Suprapubic skin (tissue), 4 donors: ENCODE results near the gene SYPL1. TPM values are rescaled to one million over a fixed set of nuclear protein-coding genes. Genes with fewer than 3 reads are reported as not detected.
A peak's percentile ranks its signal among the peaks of the same experiment; 100 is the strongest.

Source experiments
- DNase-seq, 2 donors: peaks; one replicate each; pipeline ENCODE4 v3.0.0-alpha.2; 2019; ENCODE audit warnings: low spot score in 2 of 2
- H3K27ac ChIP-seq: fragments of 200-600 bp; sonication (generic); one replicate; pipeline ENCODE4 v1.5.1; 2019
- H3K27me3 ChIP-seq: fragments of 200-600 bp; sonication (generic); one replicate; pipeline ENCODE4 v1.5.1; 2019
- H3K36me3 ChIP-seq: fragments of 200-600 bp; sonication (generic); one replicate; pipeline ENCODE4 v1.5.1; 2019
- H3K4me1 ChIP-seq: fragments of 200-600 bp; sonication (generic); one replicate; pipeline ENCODE4 v1.5.1; 2019
- H3K4me3 ChIP-seq: fragments of 200-600 bp; sonication (generic); one replicate; pipeline ENCODE4 v1.5.1; 2019; ENCODE audit warnings: mild to moderate bottlenecking
- H3K9me3 ChIP-seq: fragments of 200-600 bp; sonication (generic); one replicate; pipeline ENCODE4 v1.5.1; 2019
- EP300 ChIP-seq: sonication (generic); formaldehyde crosslinking; IDR thresholded peaks from one replicate; pipeline ENCODE4 v1.6.1; 2017; ENCODE audit warnings: antibody characterized with exemption
- POLR2A ChIP-seq, 2 donors: fragments of 450-650 bp; IDR thresholded peaks; one replicate each; pipeline ENCODE4 v1.6.1; 2017; ENCODE audit warnings: antibody characterized with exemption in 2 of 2, mild to moderate bottlenecking in 2 of 2, moderate library complexity in 2 of 2
- POLR2AphosphoS5 ChIP-seq, 3 donors: sonication (generic); formaldehyde crosslinking; IDR thresholded peaks; one replicate each; pipeline ENCODE4 v1.6.1; 2017; ENCODE audit warnings: antibody characterized with exemption in 3 of 3
- whole genome bisulfite sequencing: methylation state at CpG from one replicate; pipeline ENCODE4 v1.1.5; 2018; 5-methylcytosine and 5-hydroxymethylcytosine counted together
- total RNA-seq, 4 donors: library from RNA; depleted of rRNA; stranded (reverse); fragments of >200 nt; gene quantifications; one replicate each; pipeline ENCODE4 v1.1.0, GENCODE V29; 2016
- TF ChIP-seq, protein P1 (sequence below), 2 donors: fragments of 200-600 bp in 1 of 2; fragments of 450-650 bp in 1 of 2; sonication (generic) in 1 of 2; IDR thresholded peaks; one replicate each; pipeline ENCODE4 v1.5.1; 2016 to 2019; ENCODE audit warnings: antibody characterized with exemption in 2 of 2, mild to moderate bottlenecking in 1 of 2, moderate library complexity in 1 of 2

Gene SYPL1
- total RNA-seq, 4 donors from 2014 or later, result 71.3 to 115 (median 99.3) TPM

DNA sequence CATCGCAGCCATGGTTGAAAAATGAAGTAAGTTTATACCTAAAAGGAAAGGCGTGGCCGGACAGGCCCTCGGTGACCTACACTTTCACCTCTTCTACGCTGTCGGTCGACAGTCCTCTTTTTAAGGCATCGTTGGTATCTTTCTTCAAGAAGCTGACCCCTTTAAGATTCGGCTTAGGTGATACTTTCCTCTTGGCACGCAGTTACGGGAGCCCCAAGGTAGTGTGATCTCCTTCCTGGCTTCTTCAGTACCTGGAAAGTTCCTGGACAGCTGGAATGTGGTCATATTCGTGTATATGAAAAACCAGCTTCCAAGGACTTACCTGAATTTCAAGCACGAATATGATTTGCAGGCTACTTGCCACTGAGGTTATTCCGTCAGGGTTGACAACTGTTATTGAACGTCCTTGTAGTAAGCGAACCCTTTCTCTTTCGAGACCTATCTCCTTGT lies 885 bp upstream of the SYPL1 start:
- H3K27me3 ChIP-seq, result no peaks in the 10 kb centered on the region
- H3K9me3 ChIP-seq, result no peaks in the 10 kb centered on the region
- no peaks in the 10 kb centered on the region for H3K36me3 ChIP-seq
- WGBS, result 79% methylated on average over 17 of the region's 17 CpGs
- peaks cover 39% of the 10 kb centered on the region for H3K4me1 ChIP-seq
- DNase-seq, result no peak
- peak overlapping the region; percentile 97 for H3K27ac ChIP-seq
- H3K4me3 ChIP-seq, result peak overlapping the region; percentile 72
- TF ChIP-seq POLR2A (IDR thresholded peaks at IDR 0.05), result no peak
- TF ChIP-seq, protein P1, sequence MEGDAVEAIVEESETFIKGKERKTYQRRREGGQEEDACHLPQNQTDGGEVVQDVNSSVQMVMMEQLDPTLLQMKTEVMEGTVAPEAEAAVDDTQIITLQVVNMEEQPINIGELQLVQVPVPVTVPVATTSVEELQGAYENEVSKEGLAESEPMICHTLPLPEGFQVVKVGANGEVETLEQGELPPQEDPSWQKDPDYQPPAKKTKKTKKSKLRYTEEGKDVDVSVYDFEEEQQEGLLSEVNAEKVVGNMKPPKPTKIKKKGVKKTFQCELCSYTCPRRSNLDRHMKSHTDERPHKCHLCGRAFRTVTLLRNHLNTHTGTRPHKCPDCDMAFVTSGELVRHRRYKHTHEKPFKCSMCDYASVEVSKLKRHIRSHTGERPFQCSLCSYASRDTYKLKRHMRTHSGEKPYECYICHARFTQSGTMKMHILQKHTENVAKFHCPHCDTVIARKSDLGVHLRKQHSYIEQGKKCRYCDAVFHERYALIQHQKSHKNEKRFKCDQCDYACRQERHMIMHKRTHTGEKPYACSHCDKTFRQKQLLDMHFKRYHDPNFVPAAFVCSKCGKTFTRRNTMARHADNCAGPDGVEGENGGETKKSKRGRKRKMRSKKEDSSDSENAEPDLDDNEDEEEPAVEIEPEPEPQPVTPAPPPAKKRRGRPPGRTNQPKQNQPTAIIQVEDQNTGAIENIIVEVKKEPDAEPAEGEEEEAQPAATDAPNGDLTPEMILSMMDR (IDR thresholded peaks at IDR 0.05), result no peak
- no peak for TF ChIP-seq POLR2AphosphoS5 (IDR thresholded peaks at IDR 0.05)
- no peak for TF ChIP-seq EP300

DNA sequence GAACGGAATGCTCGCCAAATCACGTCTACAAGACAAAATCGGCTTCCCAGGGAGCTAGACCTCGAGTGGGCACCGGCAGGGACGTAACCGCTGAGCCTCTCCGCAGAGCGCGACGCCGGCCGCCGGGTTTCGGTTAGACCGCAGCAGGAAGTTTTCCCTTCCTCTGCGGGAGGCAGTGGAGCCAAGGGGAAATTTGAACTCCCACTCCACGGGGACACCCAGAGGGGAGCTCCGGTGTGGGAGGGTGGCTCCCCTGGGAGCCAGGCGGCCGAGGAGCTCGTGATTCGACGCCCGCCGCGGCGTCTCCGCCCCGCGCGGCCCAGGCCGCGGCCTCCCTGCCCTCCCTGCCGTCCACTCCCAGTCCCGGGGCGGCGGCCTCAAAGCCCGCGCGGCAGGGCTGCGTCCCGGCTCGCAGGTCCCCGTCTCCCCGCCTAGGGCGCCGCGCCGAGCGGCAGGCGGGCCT lies 426 bp downstream of the SYPL1 start:
- Histone ChIP-seq H3K9me3 (no peaks in the 10 kb centered on the region), H3K4me1 (peaks cover 39% of the 10 kb centered on the region), H3K27me3 (no peaks in the 10 kb centered on the region), H3K36me3 (peaks cover under 1% of the 10 kb centered on the region), H3K27ac (peak overlapping the region; percentile 97), H3K4me3 (peak overlapping the region; percentile 72)
- 0% methylated on average over 45 of the region's 53 CpGs for WGBS
- TF ChIP-seq EP300, result no peak
- peak in 1 of 2 donors; percentile 60 for TF ChIP-seq POLR2A (IDR thresholded peaks at IDR 0.05)
- peak in 1 of 2 donors; percentile 85 for DNase-seq

DNA sequence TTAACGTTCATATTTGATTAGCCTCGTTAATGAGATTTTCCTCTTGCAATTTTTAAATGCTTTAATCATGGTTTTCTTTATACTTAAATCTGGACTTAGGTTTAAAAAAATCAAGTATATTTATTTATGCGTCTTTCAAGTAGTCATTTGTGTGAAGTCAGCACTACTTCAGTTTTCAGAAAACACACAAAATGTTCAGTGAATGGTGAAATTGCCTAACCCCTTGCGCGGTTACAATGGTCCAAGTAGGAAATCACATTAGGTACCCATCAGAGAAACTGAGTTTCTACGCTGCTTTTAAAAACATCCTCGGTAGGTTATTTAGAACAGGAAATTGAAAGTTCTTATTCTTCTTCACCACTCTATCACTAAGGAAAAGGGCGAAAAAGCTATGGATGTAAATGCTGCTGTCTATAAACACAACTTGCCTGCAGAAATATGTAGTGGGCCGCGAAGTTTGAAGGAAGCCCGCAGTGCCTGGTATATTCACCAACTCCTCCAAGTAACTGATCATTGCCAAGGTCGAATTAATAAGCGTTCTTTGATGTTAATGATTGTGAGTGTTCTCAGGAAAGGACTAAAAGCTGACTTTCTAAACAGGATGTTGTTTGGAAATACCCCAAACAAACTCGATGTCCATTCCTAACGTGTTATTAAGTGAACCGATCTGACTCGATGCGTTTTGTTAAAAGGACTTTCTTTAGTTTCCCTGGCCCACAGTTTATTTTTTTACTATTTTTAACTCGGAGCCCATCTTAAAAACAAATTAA lies 1.0 kb downstream of the SYPL1 start:
- peaks cover 3% of the 10 kb centered on the region for H3K36me3 ChIP-seq
- peaks cover 40% of the 10 kb centered on the region for H3K4me1 ChIP-seq
- H3K9me3 ChIP-seq, result no peaks in the 10 kb centered on the region
- peak overlapping the region; percentile 97 for H3K27ac ChIP-seq
- no peak for TF ChIP-seq EP300
- TF ChIP-seq, protein P1 (IDR thresholded peaks at IDR 0.05), result no peak
- no peak for TF ChIP-seq POLR2A (IDR thresholded peaks at IDR 0.05)
- no peak for TF ChIP-seq POLR2AphosphoS5 (IDR thresholded peaks at IDR 0.05)
- H3K27me3 ChIP-seq, result no peaks in the 10 kb centered on the region
- WGBS, result 7% methylated on average over 19 of the region's 19 CpGs
- no peak for DNase-seq
- H3K4me3 ChIP-seq, result peak overlapping the region; percentile 72

DNA sequence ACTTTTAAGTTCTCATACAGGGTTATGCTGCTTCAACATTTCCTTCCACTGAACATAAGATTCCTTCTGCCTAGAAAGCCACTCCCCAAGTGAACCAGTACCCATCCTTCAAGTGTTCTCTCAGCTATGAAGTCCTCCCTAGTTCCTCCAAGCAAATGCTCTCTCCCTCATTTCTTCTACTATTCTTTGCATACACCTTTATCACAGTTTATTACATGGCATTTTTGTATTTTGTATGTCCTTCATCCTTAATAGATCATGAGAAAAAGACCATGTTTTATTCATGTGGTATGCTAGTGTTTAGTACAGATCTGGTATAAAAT lies 1.9 kb downstream of the SYPL1 start:
- DNase-seq, result no peak
- H3K27ac ChIP-seq, result no peak overlapping the region
- TF ChIP-seq EP300, result no peak
- TF ChIP-seq POLR2A (IDR thresholded peaks at IDR 0.05), result no peak
- TF ChIP-seq, protein P1 (IDR thresholded peaks at IDR 0.05), result no peak
- no peak for TF ChIP-seq POLR2AphosphoS5 (IDR thresholded peaks at IDR 0.05)
- H3K27me3 ChIP-seq, result no peaks in the 10 kb centered on the region
- H3K4me3 ChIP-seq, result peak overlapping the region; percentile 72
- peaks cover 3% of the 10 kb centered on the region for H3K36me3 ChIP-seq
- no peaks in the 10 kb centered on the region for H3K9me3 ChIP-seq
- H3K4me1 ChIP-seq, result peaks cover 46% of the 10 kb centered on the region

DNA sequence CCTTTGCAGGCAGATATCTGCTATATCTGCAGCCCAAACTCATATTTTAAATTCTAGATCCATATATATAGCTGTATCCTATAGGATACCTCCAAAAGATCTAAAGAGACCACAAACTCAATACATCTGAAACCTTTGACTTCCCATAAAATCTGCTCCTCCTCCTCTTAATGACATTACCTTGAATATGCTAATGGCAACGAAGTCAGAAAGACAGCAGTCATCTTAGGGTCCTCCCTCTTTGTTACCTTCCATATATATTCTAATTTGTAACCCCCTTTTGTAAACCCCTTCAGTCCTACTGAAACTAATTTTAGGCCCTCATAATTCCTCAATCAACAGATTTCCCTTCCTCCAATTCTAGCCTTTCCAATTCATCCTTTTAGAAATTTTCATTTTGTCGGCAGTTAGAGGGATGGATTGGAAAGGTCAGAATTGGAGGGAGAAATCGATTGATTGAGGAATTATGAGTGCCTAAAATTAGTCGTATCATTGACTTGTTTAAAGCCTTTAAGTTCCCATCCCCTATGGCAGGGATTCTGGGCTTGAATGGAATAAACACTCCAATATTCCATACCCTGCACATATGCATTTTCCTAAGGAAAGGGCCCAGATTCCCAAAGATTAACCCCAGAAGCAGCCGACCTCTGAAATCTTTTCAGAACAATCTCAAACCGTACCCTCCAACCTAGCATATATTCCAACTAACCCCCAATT lies 2.4 kb downstream of the SYPL1 start:
- no peak for DNase-seq
- H3K27me3 ChIP-seq, result no peaks in the 10 kb centered on the region
- peaks cover 3% of the 10 kb centered on the region for H3K36me3 ChIP-seq
- H3K4me3 ChIP-seq, result peak overlapping the region; percentile 72
- no peak overlapping the region for H3K27ac ChIP-seq
- WGBS, result 80% methylated on average over 6 of the region's 6 CpGs
- TF ChIP-seq, protein P1 (IDR thresholded peaks at IDR 0.05), result no peak
- TF ChIP-seq EP300 (no peak), POLR2AphosphoS5 (IDR thresholded peaks at IDR 0.05) (no peak), POLR2A (IDR thresholded peaks at IDR 0.05) (no peak)
- H3K9me3 ChIP-seq, result no peaks in the 10 kb centered on the region
- H3K4me1 ChIP-seq, result peaks cover 51% of the 10 kb centered on the region
